Neuronal stem cell (in vitro differentiated cells): ENCODE results near the gene MSL3.

Experiments used
- DNase-seq: peaks from one replicate; pipeline ENCODE4 v3.0.0-alpha.2; 2013; ENCODE audit warnings: low spot score
- H2AFZ ChIP-seq: one replicate; pipeline ENCODE4 v1.6.1; 2013; ENCODE audit warnings: mild to moderate bottlenecking, low read length, inconsistent platforms
- H2AK5ac ChIP-seq: 2 replicates; pipeline ENCODE4 v1.6.1; 2013; ENCODE audit warnings: low read depth, mild to moderate bottlenecking, inconsistent platforms, low read length, moderate library complexity, mixed read lengths
- H2BK120ac ChIP-seq: 2 replicates; pipeline ENCODE4 v1.6.1; 2013; ENCODE audit warnings: low read depth, mild to moderate bottlenecking, inconsistent platforms, low read length, moderate library complexity, mixed read lengths
- H2BK12ac ChIP-seq: one replicate; pipeline ENCODE4 v1.6.1; 2013; ENCODE audit warnings: low read length, inconsistent platforms
- H2BK15ac ChIP-seq: 2 replicates; pipeline ENCODE4 v1.6.1; 2013; ENCODE audit warnings: mild to moderate bottlenecking, low read length, inconsistent platforms, mixed read lengths
- H2BK5ac ChIP-seq: one replicate; pipeline ENCODE4 v1.6.1; 2013; ENCODE audit warnings: inconsistent platforms, mild to moderate bottlenecking, low read length, moderate library complexity
- H3K14ac ChIP-seq: one replicate; pipeline ENCODE4 v1.6.1; 2013; ENCODE audit warnings: low read length, inconsistent platforms
- H3K18ac ChIP-seq: 2 replicates; pipeline ENCODE4 v1.6.1; 2013; ENCODE audit warnings: low read length, inconsistent platforms
- H3K23ac ChIP-seq: 2 replicates; pipeline ENCODE4 v1.6.1; 2013; ENCODE audit warnings: low read depth, mild to moderate bottlenecking, mixed read lengths, low read length, inconsistent platforms; ENCODE audit not compliant: poor library complexity
- H3K27ac ChIP-seq: replicated peaks from 3 replicates; pipeline ENCODE4 v1.5.1; 2013; ENCODE audit warnings: low read length, inconsistent platforms
- H3K27me3 ChIP-seq, 3 experiments: 2 replicates each; pipeline ENCODE4 v1.6.1; 2013; ENCODE audit warnings: low read length in 3 of 3, mild to moderate bottlenecking in 2 of 3, inconsistent platforms in 1 of 3, low read depth in 1 of 3, mixed read lengths in 1 of 3, moderate library complexity in 1 of 3; ENCODE audit not compliant: control insufficient read depth in 3 of 3, insufficient read depth in 3 of 3
- H3K36me3 ChIP-seq, 2 donors: replicated peaks in 1 of 2; 2 replicates each; pipeline ENCODE4 v1.6.1; 2013; ENCODE audit warnings: low read length in 2 of 2; ENCODE audit not compliant: control insufficient read depth in 2 of 2, insufficient read depth in 2 of 2
- H3K4ac ChIP-seq: 2 replicates; pipeline ENCODE4 v1.6.1; 2013; ENCODE audit warnings: inconsistent platforms, mild to moderate bottlenecking, low read length, moderate library complexity
- H3K4me1 ChIP-seq, 2 donors: 1 replicate in 1 of 2; 2 replicates in 1 of 2; pipeline ENCODE4 v1.6.1; 2013; ENCODE audit warnings: low read length in 2 of 2, low read depth in 1 of 2; ENCODE audit not compliant: control insufficient read depth in 2 of 2, insufficient read depth in 1 of 2
- H3K4me2 ChIP-seq: one replicate; pipeline ENCODE4 v1.6.1; 2013; ENCODE audit warnings: mild to moderate bottlenecking, low read length, inconsistent platforms; ENCODE audit not compliant: insufficient read depth, poor library complexity, severe bottlenecking
- H3K4me3 ChIP-seq, 2 donors: 2 replicates each; pipeline ENCODE4 v1.5.1; 2013; ENCODE audit warnings: low read length in 2 of 2, mild to moderate bottlenecking in 2 of 2, inconsistent platforms in 1 of 2, moderate library complexity in 1 of 2
- H3K79me1 ChIP-seq: one replicate; pipeline ENCODE4 v1.6.1; 2013; ENCODE audit warnings: low read depth, mild to moderate bottlenecking, inconsistent platforms, low read length, moderate library complexity
- H3K9ac ChIP-seq: one replicate; pipeline ENCODE4 v1.6.1; 2013; ENCODE audit warnings: mild to moderate bottlenecking, low read depth, low read length, inconsistent platforms; ENCODE audit not compliant: poor library complexity
- H3K9me3 ChIP-seq, 2 donors: replicated peaks in 1 of 2; 2 replicates each; pipeline versions ENCODE3 to v1.6.1; 2013; ENCODE audit warnings: low read length in 2 of 2, mild to moderate bottlenecking in 2 of 2, inconsistent platforms in 1 of 2, low read depth in 1 of 2, mixed read lengths in 1 of 2, moderate library complexity in 1 of 2; ENCODE audit not compliant: control insufficient read depth in 2 of 2, insufficient read depth in 1 of 2
- H4K8ac ChIP-seq: one replicate; pipeline ENCODE4 v1.6.1; 2013; ENCODE audit warnings: low read depth, mild to moderate bottlenecking, inconsistent platforms, low read length, moderate library complexity
- H4K91ac ChIP-seq: one replicate; pipeline ENCODE4 v1.6.1; 2013; ENCODE audit warnings: low read length, low read depth, mild to moderate bottlenecking, inconsistent platforms; ENCODE audit not compliant: poor library complexity
- WGBS, 2 donors: extraction: QIAGEN DNeasy Blood & Tissue Kit; methylation state at CpG; one replicate each; pipeline ENCODE4 v1.1.7; 2013; ENCODE audit warnings: missing lambda C conversion rate in 2 of 2, mixed read lengths in 1 of 2; ENCODE audit not compliant: insufficient read length in 2 of 2, insufficient replicate concordance in 1 of 2; ENCODE audit errors: extremely low coverage in 2 of 2; 5-methylcytosine and 5-hydroxymethylcytosine counted together

Gene MSL3

DNA sequence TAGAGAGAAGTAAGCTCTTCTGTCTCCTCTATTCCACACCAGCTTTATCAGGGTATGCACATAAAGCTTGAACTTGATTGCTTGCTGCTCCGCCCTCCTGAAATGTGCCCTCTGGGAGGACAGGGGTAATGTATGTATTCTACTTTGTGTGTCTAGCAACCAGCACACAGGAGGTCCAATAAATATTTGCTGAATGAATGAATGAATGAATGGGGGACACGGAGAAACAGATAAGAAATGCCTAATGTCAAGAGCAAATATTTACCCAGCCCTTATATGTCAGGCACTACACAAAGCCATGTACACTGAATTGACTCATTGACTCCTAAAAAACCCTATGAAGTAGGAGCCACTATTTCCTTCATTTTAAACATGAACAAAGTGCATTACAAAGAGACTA, 2.3 kb upstream of the MSL3 start:
- Histone ChIP-seq H2BK120ac (no peak overlapping the region), H3K23ac (no peak overlapping the region), H3K18ac (no peak overlapping the region), H2AFZ (no peak overlapping the region), H3K27me3 (peaks cover 0 to 29% (median 0%) of the 10 kb centered on the region in 3 experiments), H3K4me1 (no peaks in the 10 kb centered on the region), H3K79me1 (peaks cover 2% of the 10 kb centered on the region), H3K4me2 (no peak overlapping the region), H2BK15ac (no peak overlapping the region), H4K8ac (no peak overlapping the region), H3K27ac (no peak overlapping the region), H2BK12ac (no peak overlapping the region), H3K9ac (no peak overlapping the region), H2BK5ac (no peak overlapping the region), H3K4ac (no peak overlapping the region), H3K36me3 (peaks cover 0 to 1% of the 10 kb centered on the region in 2 donors), H4K91ac (no peak overlapping the region), H3K4me3 (no peak overlapping the region), H2AK5ac (no peak overlapping the region), H3K9me3 (no peaks in the 10 kb centered on the region), H3K14ac (no peak overlapping the region)
- WGBS, 2 donors, result no CpG with 5 or more reads among the region's 2 CpGs
- no peak for DNase-seq

DNA sequence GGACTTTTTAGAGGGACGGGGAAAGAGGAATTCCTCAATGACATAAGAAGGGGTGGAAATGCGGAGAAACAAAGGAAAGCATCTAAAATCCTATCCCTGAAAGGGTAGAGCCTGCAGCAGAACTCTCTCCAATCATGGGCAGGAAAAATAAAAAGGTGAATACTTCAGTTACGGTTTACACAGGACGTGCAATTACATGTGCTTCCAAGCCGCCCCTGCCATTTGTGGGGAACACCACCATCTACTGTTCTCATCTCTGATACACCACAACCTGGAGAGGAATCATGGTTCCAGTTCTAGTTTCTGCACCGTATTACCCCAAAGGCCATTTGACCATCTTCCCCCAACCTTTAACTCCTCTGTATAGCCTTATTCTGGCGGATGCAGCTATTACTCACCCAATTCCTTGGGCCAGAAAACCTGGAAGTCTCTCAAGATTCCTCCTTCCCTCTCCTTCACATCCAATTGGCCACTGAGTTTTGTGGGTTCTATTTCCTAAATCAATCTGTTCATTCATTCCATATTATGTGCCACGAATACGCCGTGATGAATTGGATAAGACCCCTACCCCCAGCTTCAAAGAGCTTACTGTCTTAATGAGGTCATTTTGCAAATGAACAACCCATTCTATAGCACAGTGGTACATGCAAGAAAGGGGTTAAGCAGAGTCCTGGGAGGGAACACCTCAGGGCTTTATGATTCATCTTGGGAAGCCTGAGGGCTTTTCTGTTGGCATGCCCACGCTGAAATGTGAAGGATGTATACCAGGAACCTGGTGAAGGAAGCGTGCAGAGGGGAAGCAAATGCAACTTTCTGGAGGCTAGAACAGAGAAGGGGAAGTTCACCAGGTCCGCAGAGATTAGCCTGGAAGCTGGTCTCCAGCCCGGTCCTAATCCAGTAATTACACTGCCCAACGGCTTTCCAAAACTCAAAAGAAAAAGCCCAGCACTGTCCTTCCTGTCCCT, 1.4 kb upstream of the MSL3 start:
- peaks cover 2% of the 10 kb centered on the region for H3K79me1 ChIP-seq
- WGBS, 2 donors, result no CpG with 5 or more reads among the region's 15 CpGs
- no peak for DNase-seq
- no peak overlapping the region for H2BK5ac ChIP-seq
- H3K27ac ChIP-seq, result no peak overlapping the region
- peaks cover 0 to 23% (median 0%) of the 10 kb centered on the region in 3 experiments for H3K27me3 ChIP-seq
- no peak overlapping the region for H3K4me2 ChIP-seq
- H3K23ac ChIP-seq, result no peak overlapping the region
- H3K9ac ChIP-seq, result no peak overlapping the region
- H3K18ac ChIP-seq, result no peak overlapping the region
- H2AFZ ChIP-seq, result peak overlapping the region; percentile 87
- H3K36me3 ChIP-seq, result peaks cover 0 to 10% of the 10 kb centered on the region in 2 donors
- H4K91ac ChIP-seq, result no peak overlapping the region
- H2AK5ac ChIP-seq, result no peak overlapping the region
- H3K9me3 ChIP-seq, result no peaks in the 10 kb centered on the region
- H3K4me3 ChIP-seq, result peak overlapping the region in 1 of 2 donors; percentile 52
- no peak overlapping the region for H2BK15ac ChIP-seq
- no peak overlapping the region for H2BK12ac ChIP-seq
- no peaks in the 10 kb centered on the region for H3K4me1 ChIP-seq
- no peak overlapping the region for H3K14ac ChIP-seq
- H2BK120ac ChIP-seq, result no peak overlapping the region
- H4K8ac ChIP-seq, result no peak overlapping the region
- no peak overlapping the region for H3K4ac ChIP-seq

- Histone ChIP-seq H3K4ac (no peak overlapping the region), H3K4me3 (peak overlapping the region; percentile 52 to 86), H3K14ac (no peak overlapping the region), H3K79me1 (peaks cover 2% of the 10 kb centered on the region), H2BK15ac (peak overlapping the region; percentile 11), H3K4me2 (peak overlapping the region; percentile 73), H2BK120ac (no peak overlapping the region), H2BK12ac (no peak overlapping the region), H3K4me1 (no peaks in the 10 kb centered on the region), H3K36me3 (peaks cover 2 to 18% of the 10 kb centered on the region in 2 donors), H2BK5ac (no peak overlapping the region), H3K27ac (no peak overlapping the region), H3K27me3 (peaks cover 0 to 23% (median 0%) of the 10 kb centered on the region in 3 experiments), H3K9me3 (no peaks in the 10 kb centered on the region), H2AK5ac (no peak overlapping the region), H3K23ac (peak overlapping the region; percentile 31), H4K8ac (no peak overlapping the region), H2AFZ (peak overlapping the region; percentile 87), H4K91ac (no peak overlapping the region), H3K9ac (peak overlapping the region; percentile 44), H3K18ac (peak overlapping the region; percentile 91)
- no peak for DNase-seq
- no CpG with 5 or more reads among the region's 14 CpGs for WGBS, 2 donors
These were observed 679 bp upstream of the MSL3 start for GRCh38 chrX:11757397-11757718.

- H3K9me3 ChIP-seq, result no peaks in the 10 kb centered on the region
- peak overlapping the region; percentile 89 for H2AFZ ChIP-seq
- H3K9ac ChIP-seq, result peak overlapping the region; percentile 86
- no peak overlapping the region for H2BK5ac ChIP-seq
- no peak overlapping the region for H2AK5ac ChIP-seq
- peak overlapping the region; percentile 78 for H3K27ac ChIP-seq
- no peak overlapping the region for H4K91ac ChIP-seq
- H3K27me3 ChIP-seq, result peaks cover 0 to 13% (median 0%) of the 10 kb centered on the region in 3 experiments
- H3K4me3 ChIP-seq, result peak overlapping the region; percentile 83 to 99
- no peak overlapping the region for H2BK120ac ChIP-seq
- H3K4ac ChIP-seq, result no peak overlapping the region
- DNase-seq, result peak; percentile 75
- H2BK15ac ChIP-seq, result no peak overlapping the region
- H3K79me1 ChIP-seq, result peaks cover 2% of the 10 kb centered on the region
- no peak overlapping the region for H2BK12ac ChIP-seq
- H3K23ac ChIP-seq, result no peak overlapping the region
- peak overlapping the region; percentile 62 for H3K4me2 ChIP-seq
- no CpG with 5 or more reads among the region's 66 CpGs for WGBS, 2 donors
- H3K36me3 ChIP-seq, result peaks cover 4 to 30% of the 10 kb centered on the region in 2 donors
- peak overlapping the region; percentile 95 for H3K18ac ChIP-seq
- no peak overlapping the region for H4K8ac ChIP-seq
- H3K4me1 ChIP-seq, result no peaks in the 10 kb centered on the region
- H3K14ac ChIP-seq, result no peak overlapping the region
These were observed 549 bp downstream of the MSL3 start for GRCh38 chrX:11758400-11759171.
